Chondrocyte (in vitro differentiated cells): Measurements from ENCODE around the gene SDK2. TPM values are rescaled to one million over a fixed set of nuclear protein-coding genes. Genes with fewer than 3 reads are reported as not detected.

Source experiments
- DNase-seq: peaks from one replicate; pipeline ENCODE4 v3.0.0; 2021; ENCODE audit warnings: mixed read lengths, low spot score
- H3K27ac Mint-ChIP-seq: one replicate; pipeline ENCODE4 v1.8.0; 2021; ENCODE audit warnings: mild to moderate bottlenecking, moderate library complexity, mixed read lengths; ENCODE audit not compliant: unreplicated experiment
- H3K27me3 Mint-ChIP-seq: 2 replicates; pipeline ENCODE4 v1.8.0; 2021; ENCODE audit warnings: low read depth, mixed read lengths
- H3K36me3 Mint-ChIP-seq: 2 replicates; pipeline ENCODE4 v1.8.0; 2021; ENCODE audit warnings: low read depth, mixed read lengths
- H3K4me1 Mint-ChIP-seq: 2 replicates; pipeline ENCODE4 v1.8.0; 2021; ENCODE audit warnings: low read depth, mild to moderate bottlenecking, mixed read lengths
- H3K4me3 Mint-ChIP-seq: one replicate; pipeline ENCODE4 v1.8.0; 2021; ENCODE audit warnings: mild to moderate bottlenecking, moderate library complexity, mixed read lengths; ENCODE audit not compliant: unreplicated experiment
- H3K9me3 Mint-ChIP-seq: 2 replicates; pipeline ENCODE4 v1.8.0; 2021; ENCODE audit warnings: low read depth, mixed read lengths
- CTCF ChIP-seq: fragments of 200-600 bp; sonication (generic); IDR thresholded peaks from 2 replicates; pipeline ENCODE4 v1.5.0; 2021; ENCODE audit warnings: antibody characterized with exemption, mild to moderate bottlenecking, moderate library complexity
- total RNA-seq: library from RNA; stranded (reverse); gene quantifications from 3 replicates; pipeline ENCODE4 v1.2.1, GENCODE V29; 2021

Gene SDK2
- total RNA-seq, 1 donor from 2014 or later = 15.8 TPM

- Mint-ChIP-seq H3K4me3 (no peak overlapping the region), H3K4me1 (peaks cover 19% of the 10 kb centered on the region), H3K9me3 (no peaks in the 10 kb centered on the region), H3K27ac (no peak overlapping the region), H3K27me3 (no peaks in the 10 kb centered on the region), H3K36me3 (no peaks in the 10 kb centered on the region)
- peak; percentile 93 for DNase-seq
- TF ChIP-seq CTCF = peak; percentile 100
Measured at GRCh38 chr17:73429440-73430164, 214.6 kb downstream of the SDK2 start.

- Mint-ChIP-seq H3K4me1 (peaks cover 19% of the 10 kb centered on the region), H3K9me3 (no peaks in the 10 kb centered on the region), H3K36me3 (peaks cover 3% of the 10 kb centered on the region), H3K4me3 (no peak overlapping the region), H3K27me3 (no peaks in the 10 kb centered on the region), H3K27ac (no peak overlapping the region)
- TF ChIP-seq CTCF = no peak
- DNase-seq = no peak
Measured at GRCh38 chr17:73427198-73427597, 217.0 kb downstream of the SDK2 start.

- TF ChIP-seq CTCF = no peak
- Mint-ChIP-seq H3K36me3 (peaks cover 10% of the 10 kb centered on the region), H3K27ac (no peak overlapping the region), H3K9me3 (no peaks in the 10 kb centered on the region), H3K4me1 (peaks cover 3% of the 10 kb centered on the region), H3K4me3 (no peak overlapping the region), H3K27me3 (no peaks in the 10 kb centered on the region)
- peak; percentile 52 for DNase-seq
Measured at GRCh38 chr17:73424571-73424970, 219.7 kb downstream of the SDK2 start.

- DNase-seq = peak; percentile 77
- H3K36me3 Mint-ChIP-seq = peaks cover 13% of the 10 kb centered on the region
- TF ChIP-seq CTCF = no peak
- no peak overlapping the region for H3K27ac Mint-ChIP-seq
- no peaks in the 10 kb centered on the region for H3K4me1 Mint-ChIP-seq
- no peak overlapping the region for H3K4me3 Mint-ChIP-seq
- no peaks in the 10 kb centered on the region for H3K9me3 Mint-ChIP-seq
- H3K27me3 Mint-ChIP-seq = no peaks in the 10 kb centered on the region
Measured at GRCh38 chr17:73423806-73424205, 220.4 kb downstream of the SDK2 start.

- Mint-ChIP-seq H3K36me3 (peaks cover 14% of the 10 kb centered on the region), H3K27ac (no peak overlapping the region), H3K4me3 (no peak overlapping the region), H3K4me1 (no peaks in the 10 kb centered on the region), H3K27me3 (no peaks in the 10 kb centered on the region), H3K9me3 (no peaks in the 10 kb centered on the region)
- DNase-seq = no peak
- no peak for TF ChIP-seq CTCF
Measured at GRCh38 chr17:73423159-73423715, 221.0 kb downstream of the SDK2 start.
